Keratinocyte (primary cell): ENCODE data around the gene DACH1. TPM values are rescaled to one million over a fixed set of nuclear protein-coding genes. Genes with fewer than 3 reads are reported as not detected.

Experiments used
- DNase-seq: peaks from one replicate; pipeline ENCODE4 v3.0.0-alpha.2; 2011; ENCODE audit warnings: low read depth, missing footprints, low spot score
- FAIRE-seq: peaks from 2 replicates; lab custom pipeline; 2011; peaks lifted over from hg19 to GRCh38; lab: Jason Lieb, UNC
- H2AFZ ChIP-seq: 2 replicates; pipeline ENCODE4 v1.6.0; 2012; ENCODE audit warnings: low read length, control low read depth, inconsistent platforms; ENCODE audit not compliant: control insufficient read depth
- H3K27ac ChIP-seq: 2 replicates; pipeline ENCODE4 v1.5.1; 2011; ENCODE audit warnings: low read length; ENCODE audit not compliant: control insufficient read depth, insufficient read depth
- H3K27me3 ChIP-seq: 3 replicates; pipeline ENCODE4 v1.6.0; 2011; ENCODE audit warnings: low read length; ENCODE audit not compliant: control insufficient read depth, insufficient read depth; ENCODE audit errors: extremely low read depth
- H3K36me3 ChIP-seq, 2 experiments: 2 replicates in 1 of 2; 3 replicates in 1 of 2; pipeline ENCODE4 v1.5.1; 2011; ENCODE audit warnings: low read length in 2 of 2, mild to moderate bottlenecking in 1 of 2; ENCODE audit not compliant: control insufficient read depth in 2 of 2, insufficient read depth in 2 of 2; ENCODE audit errors: extremely low read depth in 1 of 2
- H3K4me1 ChIP-seq: 3 replicates; pipeline ENCODE4 v1.5.1; 2011; ENCODE audit warnings: low read length; ENCODE audit not compliant: control insufficient read depth, insufficient read depth; ENCODE audit errors: extremely low read depth
- H3K4me2 ChIP-seq: 3 replicates; pipeline ENCODE4 v1.6.0; 2011; ENCODE audit warnings: low read depth, low read length; ENCODE audit not compliant: control insufficient read depth, insufficient read depth; ENCODE audit errors: extremely low read depth
- H3K4me3 ChIP-seq, 3 experiments: fragments of 200-600 bp in 1 of 3; sonication (generic) in 1 of 3; 2 replicates in 2 of 3; 3 replicates in 1 of 3; pipeline ENCODE4 v1.5.1; 2011 to 2016; ENCODE audit warnings: low read length in 3 of 3, mild to moderate bottlenecking in 3 of 3, control low read depth in 2 of 3, inconsistent platforms in 1 of 3, low read depth in 1 of 3, mixed read lengths in 1 of 3, mixed run types in 1 of 3, moderate library complexity in 1 of 3; ENCODE audit not compliant: control insufficient read depth in 2 of 3, insufficient read depth in 2 of 3; ENCODE audit errors: extremely low read depth in 1 of 3
- H3K79me2 ChIP-seq: 2 replicates; pipeline ENCODE4 v1.6.0; 2012; ENCODE audit warnings: low read length; ENCODE audit not compliant: control insufficient read depth, insufficient read depth
- H3K9ac ChIP-seq: 3 replicates; pipeline ENCODE4 v1.6.0; 2011; ENCODE audit warnings: low read length; ENCODE audit not compliant: control insufficient read depth, insufficient read depth; ENCODE audit errors: extremely low read depth
- H3K9me1 ChIP-seq: 3 replicates; pipeline ENCODE4 v1.6.0; 2011; ENCODE audit warnings: low read length; ENCODE audit not compliant: control insufficient read depth, insufficient read depth; ENCODE audit errors: extremely low read depth
- H3K9me3 ChIP-seq: 2 replicates; pipeline ENCODE4 v1.5.1; 2012; ENCODE audit warnings: low read depth, low read length; ENCODE audit not compliant: control insufficient read depth
- H4K20me1 ChIP-seq: 3 replicates; pipeline ENCODE4 v1.6.0; 2011; ENCODE audit warnings: low read length; ENCODE audit not compliant: control insufficient read depth, insufficient read depth; ENCODE audit errors: extremely low read depth
- EZH2 ChIP-seq: IDR thresholded peaks from one replicate; pipeline ENCODE4 v1.6.1; 2012; ENCODE audit warnings: inconsistent platforms, mild to moderate bottlenecking, low read length, moderate library complexity
- dilution Hi-C: fragments of 300-500 bp; cut with MboI; formaldehyde crosslinking; loops from one replicate; pipeline ENCODE4 v1.7.0; 2020; ENCODE audit warnings: low sequenced_read_pairs; ENCODE audit not compliant: extremely low pct_ligation_motif_present
- polyA plus RNA-seq, 5 experiments: library from polyadenylated mRNA; depleted of rRNA in 3 of 5; stranded (reverse) in 3 of 5; stranded (forward) in 1 of 5; unstranded in 1 of 5; fragments of >200 nt; gene quantifications; 1 replicate in 1 of 5; 2 replicates in 3 of 5; 3 replicates in 1 of 5; pipeline versions ENCODE4 v1.2.1 to v1.2.3, GENCODE V29; 2011 to 2012; ENCODE audit warnings: missing spikeins in 2 of 5, low read depth in 1 of 5, low replicate concordance in 1 of 5
- TF ChIP-seq, protein P1 (sequence below), 3 experiments: IDR thresholded peaks in 1 of 3; conservative IDR thresholded peaks in 1 of 3; optimal IDR thresholded peaks in 1 of 3; 2 replicates in 2 of 3; 3 replicates in 1 of 3; pipeline versions ENCODE3 to v1.5.1; 2011; ENCODE audit warnings: low read length in 3 of 3, mild to moderate bottlenecking in 3 of 3, moderate library complexity in 2 of 3, control low read depth in 1 of 3, inconsistent platforms in 1 of 3; ENCODE audit not compliant: insufficient read depth in 2 of 3; ENCODE audit errors: extremely low read depth in 1 of 3

DACH1 gene
- polyA plus RNA-seq, 1 donor (not counting 4 experiments of a cell fraction or from before 2014, with no cell fraction given) = not detected

DNA sequence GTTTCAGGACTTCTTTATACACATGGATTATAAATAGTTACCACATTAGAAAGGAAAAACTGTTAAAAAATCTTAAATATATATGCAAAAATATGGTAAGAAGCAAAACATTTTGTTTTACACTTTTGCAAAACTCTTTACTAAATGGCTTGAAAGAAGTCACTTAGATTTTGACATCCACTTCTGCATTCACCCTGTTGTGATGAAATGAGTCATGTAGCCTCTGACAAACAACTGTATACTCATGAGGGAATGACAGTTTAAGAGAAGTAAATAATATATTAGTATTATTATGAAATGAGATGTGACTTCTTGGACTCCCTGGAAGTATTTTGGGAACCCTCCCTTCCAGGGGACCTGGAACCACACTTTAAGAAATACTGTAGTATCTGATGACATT lies 275.6 kb downstream of the DACH1 start:
- dilution Hi-C loops = no loop called here
- TF ChIP-seq EZH2 = no peak
- TF ChIP-seq, protein P1, sequence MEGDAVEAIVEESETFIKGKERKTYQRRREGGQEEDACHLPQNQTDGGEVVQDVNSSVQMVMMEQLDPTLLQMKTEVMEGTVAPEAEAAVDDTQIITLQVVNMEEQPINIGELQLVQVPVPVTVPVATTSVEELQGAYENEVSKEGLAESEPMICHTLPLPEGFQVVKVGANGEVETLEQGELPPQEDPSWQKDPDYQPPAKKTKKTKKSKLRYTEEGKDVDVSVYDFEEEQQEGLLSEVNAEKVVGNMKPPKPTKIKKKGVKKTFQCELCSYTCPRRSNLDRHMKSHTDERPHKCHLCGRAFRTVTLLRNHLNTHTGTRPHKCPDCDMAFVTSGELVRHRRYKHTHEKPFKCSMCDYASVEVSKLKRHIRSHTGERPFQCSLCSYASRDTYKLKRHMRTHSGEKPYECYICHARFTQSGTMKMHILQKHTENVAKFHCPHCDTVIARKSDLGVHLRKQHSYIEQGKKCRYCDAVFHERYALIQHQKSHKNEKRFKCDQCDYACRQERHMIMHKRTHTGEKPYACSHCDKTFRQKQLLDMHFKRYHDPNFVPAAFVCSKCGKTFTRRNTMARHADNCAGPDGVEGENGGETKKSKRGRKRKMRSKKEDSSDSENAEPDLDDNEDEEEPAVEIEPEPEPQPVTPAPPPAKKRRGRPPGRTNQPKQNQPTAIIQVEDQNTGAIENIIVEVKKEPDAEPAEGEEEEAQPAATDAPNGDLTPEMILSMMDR (optimal IDR thresholded peaks at IDR 0.05 in 1 of 3, IDR thresholded peaks at IDR 0.05 in 1 of 3, conservative IDR thresholded peaks at IDR 0.05 in 1 of 3; ENCODE audit: extremely low read depth in 1 of 3, insufficient read depth in 2 of 3, low read length in 3 of 3) = no peak
- no peak for FAIRE-seq

GRCh38 chr13:71590654-71591148 lies 276.3 kb downstream of the DACH1 start:
- Histone ChIP-seq H3K4me1 (no peaks in the 10 kb centered on the region), H2AFZ (no peak overlapping the region), H3K4me2 (no peak overlapping the region), H3K27me3 (no peaks in the 10 kb centered on the region), H3K9me3 (no peaks in the 10 kb centered on the region), H4K20me1 (no peaks in the 10 kb centered on the region), H3K4me3 (no peak overlapping the region), H3K27ac (no peak overlapping the region), H3K79me2 (no peaks in the 10 kb centered on the region), H3K9me1 (no peaks in the 10 kb centered on the region), H3K36me3 (no peaks in the 10 kb centered on the region), H3K9ac (no peak overlapping the region)
- FAIRE-seq (no peak), DNase-seq (no peak)
- TF ChIP-seq EZH2 = no peak
- dilution Hi-C loops = no loop called here

More for the DNA sequence above, 275.6 kb downstream of the DACH1 start:
- no peaks in the 10 kb centered on the region for H3K9me3 ChIP-seq
- H3K9ac ChIP-seq = no peak overlapping the region
- no peak overlapping the region for H3K4me3 ChIP-seq
- H3K4me1 ChIP-seq = no peaks in the 10 kb centered on the region
- H3K9me1 ChIP-seq = no peaks in the 10 kb centered on the region
- H3K4me2 ChIP-seq = no peak overlapping the region
- H3K27me3 ChIP-seq = no peaks in the 10 kb centered on the region
- no peaks in the 10 kb centered on the region for H3K36me3 ChIP-seq
- DNase-seq = no peak
- no peaks in the 10 kb centered on the region for H4K20me1 ChIP-seq
- no peak overlapping the region for H2AFZ ChIP-seq
- H3K79me2 ChIP-seq = no peaks in the 10 kb centered on the region
- no peak overlapping the region for H3K27ac ChIP-seq

DNA sequence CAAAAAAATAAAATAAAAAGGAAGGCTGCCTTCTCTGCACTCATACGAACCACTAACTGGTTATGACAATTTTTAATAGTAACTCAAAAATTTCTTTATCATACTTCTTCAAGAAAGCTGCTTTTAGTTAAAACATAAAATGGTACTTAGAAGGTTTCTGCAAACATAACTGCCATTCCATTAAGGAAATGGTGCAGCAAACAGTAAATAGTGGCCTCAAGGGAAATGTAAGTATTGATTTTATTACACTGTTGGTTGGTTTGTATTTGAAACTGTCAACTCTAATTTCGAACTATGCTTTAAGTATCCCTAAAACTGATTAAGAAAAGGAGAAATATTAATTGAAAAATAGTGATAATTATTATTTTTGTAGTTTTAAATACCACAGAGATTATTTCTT lies 278.0 kb downstream of the DACH1 start:
- Histone ChIP-seq H4K20me1 (no peaks in the 10 kb centered on the region), H3K4me3 (no peak overlapping the region), H3K9me3 (no peaks in the 10 kb centered on the region), H2AFZ (no peak overlapping the region), H3K4me1 (no peaks in the 10 kb centered on the region), H3K4me2 (no peak overlapping the region), H3K9me1 (no peaks in the 10 kb centered on the region), H3K79me2 (no peaks in the 10 kb centered on the region), H3K27me3 (no peaks in the 10 kb centered on the region), H3K9ac (no peak overlapping the region), H3K27ac (no peak overlapping the region), H3K36me3 (no peaks in the 10 kb centered on the region)
- dilution Hi-C loops = no loop called here
- FAIRE-seq (no peak), DNase-seq (no peak)
- TF ChIP-seq, protein P1 (optimal IDR thresholded peaks at IDR 0.05 in 1 of 3, IDR thresholded peaks at IDR 0.05 in 1 of 3, conservative IDR thresholded peaks at IDR 0.05 in 1 of 3; ENCODE audit: extremely low read depth in 1 of 3, insufficient read depth in 2 of 3, low read length in 3 of 3) = no peak
- TF ChIP-seq EZH2 = no peak
